ENCODE data around the gene RAET1G.
"Not testable (repeated sequence)": the region's sequence is repeated elsewhere in the genome, so short reads cannot be mapped to it uniquely, and the experiment has no call there.

Gene RAET1G

GRCh38 chr6:149933036-149933435 lies 10.1 kb upstream of the RAET1G start:
- DNase-seq = no peak

GRCh38 chr6:149931501-149931900 lies 8.6 kb upstream of the RAET1G start:
- no peak for DNase-seq

GRCh38 chr6:149929422-149929821 lies 6.5 kb upstream of the RAET1G start:
- no peak for DNase-seq

- DNase-seq = not testable (repeated sequence)
These were observed 4.1 kb upstream of the RAET1G start for GRCh38 chr6:149927025-149927424.

- peak; percentile 60 for DNase-seq
These were observed 3.3 kb upstream of the RAET1G start for GRCh38 chr6:149925974-149926777.

GRCh38 chr6:149925253-149925973 lies 2.5 kb upstream of the RAET1G start:
- DNase-seq = peak; percentile 21

GRCh38 chr6:149924933-149925252 lies 2.0 kb upstream of the RAET1G start:
- no peak for DNase-seq

GRCh38 chr6:149924206-149924932 lies 1.4 kb upstream of the RAET1G start:
- no peak for DNase-seq

GRCh38 chr6:149923327-149923986 lies 536 bp upstream of the RAET1G start:
- no peak for DNase-seq

GRCh38 chr6:149922091-149922490 lies 830 bp downstream of the RAET1G start:
- not testable (repeated sequence) for DNase-seq

- DNase-seq = no peak
These were observed 1.6 kb downstream of the RAET1G start for GRCh38 chr6:149921361-149921760.

- no peak for DNase-seq
These were observed 3.1 kb downstream of the RAET1G start for GRCh38 chr6:149919834-149920225.

GRCh38 chr6:149919126-149919833 lies 3.6 kb downstream of the RAET1G start:
- DNase-seq = not testable (repeated sequence)

GRCh38 chr6:149918151-149918905 lies 4.6 kb downstream of the RAET1G start:
- DNase-seq = no peak

GRCh38 chr6:149917679-149918078 lies 5.2 kb downstream of the RAET1G start:
- DNase-seq = no peak

GRCh38 chr6:149915970-149916865 lies 6.7 kb downstream of the RAET1G start:
- DNase-seq = no peak

- DNase-seq = no peak
These were observed 9.2 kb downstream of the RAET1G start for GRCh38 chr6:149913540-149914240.

GRCh38 chr6:149913085-149913484 lies 9.8 kb downstream of the RAET1G start:
- DNase-seq = no peak

- not testable (repeated sequence) for DNase-seq
These were observed 10.2 kb downstream of the RAET1G start for GRCh38 chr6:149912680-149913079.

- no peak for DNase-seq
These were observed 12.2 kb downstream of the RAET1G start for GRCh38 chr6:149910721-149911151.
